Astrocyte (in vitro differentiated cells and primary cell): ENCODE results near the gene TRIO. TPM values are rescaled to one million over a fixed set of nuclear protein-coding genes. Genes with fewer than 3 reads are reported as not detected.

Experiments
- DNase-seq: peaks from one replicate; pipeline ENCODE4 v3.0.0-alpha.2; 2010; ENCODE audit warnings: low read depth
- FAIRE-seq: peaks from 2 replicates; lab custom pipeline; 2011; peaks lifted over from hg19 to GRCh38; lab: Jason Lieb, UNC
- H2AFZ ChIP-seq: 2 replicates; pipeline ENCODE4 v1.6.0; 2012; ENCODE audit warnings: low read depth, low read length, inconsistent platforms
- H3K27ac ChIP-seq: 2 replicates; pipeline ENCODE4 v1.5.1; 2011; ENCODE audit warnings: low read depth, low read length, inconsistent platforms
- H3K27me3 ChIP-seq: 2 replicates; pipeline ENCODE4 v1.6.0; 2011; ENCODE audit warnings: low read length, inconsistent platforms; ENCODE audit not compliant: insufficient read depth
- H3K36me3 ChIP-seq: 2 replicates; pipeline ENCODE4 v1.5.1; 2011; ENCODE audit warnings: low read length, inconsistent platforms; ENCODE audit not compliant: insufficient read depth
- H3K4me1 ChIP-seq: 2 replicates; pipeline ENCODE4 v1.5.1; 2011; ENCODE audit warnings: low read length, inconsistent platforms; ENCODE audit not compliant: insufficient read depth
- H3K4me2 ChIP-seq: 2 replicates; pipeline ENCODE4 v1.6.0; 2012; ENCODE audit warnings: low read length, inconsistent platforms
- H3K4me3 ChIP-seq: 2 replicates; pipeline ENCODE4 v1.5.1; 2011; ENCODE audit warnings: low read depth, mild to moderate bottlenecking, low read length, inconsistent platforms; ENCODE audit not compliant: insufficient read depth
- H3K79me2 ChIP-seq: 2 replicates; pipeline ENCODE4 v1.6.0; 2012; ENCODE audit warnings: mild to moderate bottlenecking, low read length, inconsistent platforms; ENCODE audit not compliant: insufficient read depth
- H3K9ac ChIP-seq: 2 replicates; pipeline ENCODE4 v1.6.0; 2012; ENCODE audit warnings: mild to moderate bottlenecking, low read length, inconsistent platforms
- H3K9me3 ChIP-seq: 2 replicates; pipeline ENCODE4 v1.5.1; 2012; ENCODE audit warnings: low read depth, mild to moderate bottlenecking, low read length, inconsistent platforms; ENCODE audit not compliant: insufficient read depth
- H4K20me1 ChIP-seq: 2 replicates; pipeline ENCODE4 v1.6.0; 2012; ENCODE audit warnings: low read length, inconsistent platforms; ENCODE audit not compliant: insufficient read depth
- H3K27ac Mint-ChIP-seq: one replicate; pipeline ENCODE4 v1.8.0; 2021; ENCODE audit warnings: mild to moderate bottlenecking, mixed read lengths; ENCODE audit not compliant: unreplicated experiment
- H3K27me3 Mint-ChIP-seq: one replicate; pipeline ENCODE4 v1.8.0; 2021; ENCODE audit warnings: low read depth, mixed read lengths; ENCODE audit not compliant: unreplicated experiment
- H3K36me3 Mint-ChIP-seq: one replicate; pipeline ENCODE4 v1.8.0; 2021; ENCODE audit warnings: low read depth, mixed read lengths; ENCODE audit not compliant: unreplicated experiment
- H3K4me1 Mint-ChIP-seq: one replicate; pipeline ENCODE4 v1.8.0; 2021; ENCODE audit warnings: low read depth, mixed read lengths; ENCODE audit not compliant: unreplicated experiment
- H3K4me3 Mint-ChIP-seq: one replicate; pipeline ENCODE4 v1.8.0; 2021; ENCODE audit warnings: mild to moderate bottlenecking, moderate library complexity, mixed read lengths; ENCODE audit not compliant: unreplicated experiment
- H3K9me3 Mint-ChIP-seq: one replicate; pipeline ENCODE4 v1.8.0; 2021; ENCODE audit warnings: mild to moderate bottlenecking, mixed read lengths; ENCODE audit not compliant: unreplicated experiment
- CTCF ChIP-seq: IDR thresholded peaks from 2 replicates; pipeline ENCODE4 v1.5.1; 2011; ENCODE audit warnings: low read depth, mild to moderate bottlenecking, inconsistent platforms, low read length, moderate library complexity; ENCODE audit not compliant: insufficient read depth
- EZH2 ChIP-seq: IDR thresholded peaks from 2 replicates; pipeline ENCODE4 v1.6.1; 2012; ENCODE audit warnings: mild to moderate bottlenecking, low read length, inconsistent platforms; ENCODE audit not compliant: insufficient read depth
- total RNA-seq: library from RNA; stranded (reverse); gene quantifications from 2 replicates; pipeline ENCODE4 v1.2.1, GENCODE V29; 2021

Gene TRIO
- total RNA-seq, 1 donor from 2014 or later: 347 TPM

DNA sequence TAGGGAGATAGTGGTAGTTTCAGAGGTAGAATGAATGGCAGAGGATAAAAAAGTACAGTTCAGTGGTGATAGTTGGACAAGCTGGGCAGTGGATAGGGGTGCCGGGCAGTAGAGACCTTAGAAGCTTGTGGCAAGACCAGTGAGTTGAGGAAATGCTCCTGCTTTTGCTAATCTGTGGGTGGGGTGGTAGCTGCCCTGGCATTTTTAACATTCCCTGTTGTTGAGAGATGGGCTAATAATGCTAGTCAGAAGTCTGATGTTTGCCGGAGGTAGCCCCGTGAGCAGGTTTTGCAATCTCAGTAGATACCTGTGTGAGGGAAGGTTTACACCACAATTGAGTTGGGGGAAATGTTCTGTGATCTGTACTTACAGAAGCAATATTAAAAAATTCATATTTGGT is 91.1 kb downstream of the TRIO start:
- Mint-ChIP-seq H3K36me3 (peaks cover 10% of the 10 kb centered on the region), H3K9me3 (no peaks in the 10 kb centered on the region), H3K4me1 (peaks cover 85% of the 10 kb centered on the region), H3K27ac (peak overlapping the region; percentile 67), H3K27me3 (no peaks in the 10 kb centered on the region), H3K4me3 (peak overlapping the region; percentile 11)
- Histone ChIP-seq H3K9me3 (no peaks in the 10 kb centered on the region), H4K20me1 (peaks cover 89% of the 10 kb centered on the region), H3K36me3 (peaks cover under 1% of the 10 kb centered on the region), H3K27me3 (no peaks in the 10 kb centered on the region), H2AFZ (no peak overlapping the region), H3K27ac (peak overlapping the region; percentile 39), H3K4me2 (peak overlapping the region; percentile 52), H3K4me3 (no peak overlapping the region), H3K4me1 (peaks cover 41% of the 10 kb centered on the region), H3K9ac (no peak overlapping the region), H3K79me2 (peaks cover 100% of the 10 kb centered on the region)
- TF ChIP-seq EZH2 (no peak), CTCF (no peak)
- DNase-seq: peak; percentile 76
- FAIRE-seq: no peak

- Histone ChIP-seq H3K9ac (no peak overlapping the region), H3K4me1 (peaks cover 42% of the 10 kb centered on the region), H3K4me3 (no peak overlapping the region), H4K20me1 (peaks cover 88% of the 10 kb centered on the region), H3K36me3 (peaks cover 2% of the 10 kb centered on the region), H3K27ac (no peak overlapping the region), H3K79me2 (peaks cover 100% of the 10 kb centered on the region), H3K9me3 (no peaks in the 10 kb centered on the region), H2AFZ (no peak overlapping the region), H3K27me3 (no peaks in the 10 kb centered on the region), H3K4me2 (no peak overlapping the region)
- TF ChIP-seq EZH2 (no peak), CTCF (no peak)
- Mint-ChIP-seq H3K9me3 (no peaks in the 10 kb centered on the region), H3K36me3 (peaks cover 5% of the 10 kb centered on the region), H3K27ac (no peak overlapping the region), H3K4me1 (peaks cover 83% of the 10 kb centered on the region), H3K27me3 (no peaks in the 10 kb centered on the region), H3K4me3 (no peak overlapping the region)
- DNase-seq (no peak), FAIRE-seq (no peak)
Measured at GRCh38 chr5:14235872-14236271, 92.7 kb downstream of the TRIO start.

DNA sequence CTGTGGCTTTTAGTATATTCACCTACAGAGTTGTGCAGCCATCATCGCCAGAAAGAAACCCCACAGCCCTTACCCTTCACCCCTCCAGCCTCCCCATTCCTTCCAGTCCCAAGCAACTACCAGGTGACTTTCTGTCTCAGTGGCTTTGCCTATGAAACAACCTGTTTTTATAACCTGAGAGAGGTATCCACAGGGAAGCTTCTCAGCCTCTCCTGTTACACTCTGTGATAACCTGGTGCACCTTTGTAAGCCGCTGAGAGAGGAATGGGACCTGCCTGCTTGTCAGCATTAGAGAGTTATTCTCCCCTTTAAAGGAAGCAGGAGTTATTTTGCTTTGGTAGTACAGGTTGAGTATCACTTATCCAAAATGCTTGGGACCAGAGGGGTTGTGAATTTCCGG is 93.6 kb downstream of the TRIO start:
- Histone ChIP-seq H3K79me2 (peaks cover 100% of the 10 kb centered on the region), H3K27me3 (no peaks in the 10 kb centered on the region), H3K9ac (no peak overlapping the region), H4K20me1 (peaks cover 86% of the 10 kb centered on the region), H3K27ac (no peak overlapping the region), H3K9me3 (no peaks in the 10 kb centered on the region), H3K4me3 (no peak overlapping the region), H3K4me1 (peaks cover 36% of the 10 kb centered on the region), H3K4me2 (no peak overlapping the region), H2AFZ (no peak overlapping the region), H3K36me3 (peaks cover 2% of the 10 kb centered on the region)
- no peak for DNase-seq
- H3K9me3 Mint-ChIP-seq: no peaks in the 10 kb centered on the region
- H3K27me3 Mint-ChIP-seq: no peaks in the 10 kb centered on the region
- H3K4me1 Mint-ChIP-seq: peaks cover 81% of the 10 kb centered on the region
- no peak for FAIRE-seq
- TF ChIP-seq EZH2 (no peak), CTCF (no peak)
- peak overlapping the region; percentile 4 for H3K27ac Mint-ChIP-seq
- no peak overlapping the region for H3K4me3 Mint-ChIP-seq
- peaks cover 5% of the 10 kb centered on the region for H3K36me3 Mint-ChIP-seq
